CD4-positive, alpha-beta memory T cell (primary cell): ENCODE results near the gene HOXC9. TPM values are rescaled to one million over a fixed set of nuclear protein-coding genes. Genes with fewer than 3 reads are reported as not detected.

Experiments used
- CTCF ChIA-PET: fragments of 350-600 bp; sonication (Branson Sonifier 250); formaldehyde crosslinking; loops from one replicate; lab custom pipeline; 2021; ENCODE audit warnings: inconsistent platforms; ENCODE audit not compliant: partially characterized antibody; lab: Charles Lee
- POLR2A ChIA-PET: fragments of 350-600 bp; sonication (Branson Sonifier 250); formaldehyde crosslinking; loops from one replicate; lab custom pipeline; 2021; ENCODE audit not compliant: partially characterized antibody; lab: Charles Lee
- DNase-seq, 5 donors: peaks; one replicate each; pipeline versions ENCODE4 v3.0.0 to v3.0.0-alpha.2; 2020 to 2022; ENCODE audit warnings: mixed read lengths in 1 of 5
- H3K27ac ChIP-seq: one replicate; pipeline ENCODE4 v1.7.0; 2013; ENCODE audit warnings: low read depth, low read length
- H3K27me3 ChIP-seq: 2 replicates; pipeline ENCODE4 v1.7.0; 2013; ENCODE audit warnings: mild to moderate bottlenecking, low read length, moderate library complexity; ENCODE audit not compliant: insufficient read depth
- H3K36me3 ChIP-seq: 2 replicates; pipeline ENCODE4 v1.7.0; 2013; ENCODE audit warnings: mild to moderate bottlenecking, low read length, moderate library complexity; ENCODE audit not compliant: insufficient read depth
- H3K4me1 ChIP-seq: 2 replicates; pipeline ENCODE4 v1.7.0; 2013; ENCODE audit warnings: mild to moderate bottlenecking, low read length, moderate library complexity; ENCODE audit not compliant: insufficient read depth
- H3K4me3 ChIP-seq, 2 donors: one replicate each; pipeline ENCODE4 v1.7.0; 2013; ENCODE audit warnings: low read length in 2 of 2, mild to moderate bottlenecking in 1 of 2
- H3K9me3 ChIP-seq, 2 donors: one replicate each; pipeline ENCODE4 v1.7.0; 2013; ENCODE audit warnings: low read length in 2 of 2, control low read depth in 1 of 2; ENCODE audit not compliant: control insufficient read depth in 1 of 2
- H3K27ac Mint-ChIP-seq, 7 donors: one replicate each; pipeline ENCODE4 v1.8.0; 2020 to 2021; ENCODE audit warnings: mixed read lengths in 7 of 7, mild to moderate bottlenecking in 6 of 7, inconsistent platforms in 3 of 7, moderate library complexity in 3 of 7
- H3K27me3 Mint-ChIP-seq, 2 donors: one replicate each; pipeline ENCODE4 v1.8.0; 2020 to 2021; ENCODE audit warnings: mixed read lengths in 2 of 2
- H3K36me3 Mint-ChIP-seq, 2 donors: one replicate each; pipeline ENCODE4 v1.8.0; 2020 to 2021; ENCODE audit warnings: mixed read lengths in 2 of 2, inconsistent platforms in 1 of 2, mild to moderate bottlenecking in 1 of 2
- H3K4me1 Mint-ChIP-seq, 4 donors: one replicate each; pipeline ENCODE4 v1.8.0; 2020 to 2021; ENCODE audit warnings: mixed read lengths in 4 of 4, mild to moderate bottlenecking in 1 of 4
- H3K4me3 Mint-ChIP-seq, 8 donors: one replicate each; pipeline ENCODE4 v1.8.0; 2020 to 2021; ENCODE audit warnings: mixed read lengths in 8 of 8, mild to moderate bottlenecking in 7 of 8, moderate library complexity in 6 of 8, inconsistent platforms in 3 of 8
- H3K9me3 Mint-ChIP-seq, 8 donors: one replicate each; pipeline ENCODE4 v1.8.0; 2020 to 2021; ENCODE audit warnings: mixed read lengths in 8 of 8, mild to moderate bottlenecking in 5 of 8, inconsistent platforms in 3 of 8, moderate library complexity in 1 of 8
- intact Hi-C: fragments of 100-400 bp; cut with micrococcal nuclease; formaldehyde crosslinking; loops from one replicate; pipeline ENCODE4 v1.15.1; 2023
- polyA plus RNA-seq, 2 donors: library from polyadenylated mRNA; unstranded; fragments of 300-500 nt; fragmentation: Illumina TruSeq; gene quantifications; one replicate each; pipeline ENCODE4 v1.2.3, GENCODE V29; 2021
- total RNA-seq, 2 experiments: library from RNA; stranded (reverse); gene quantifications; one replicate each; pipeline ENCODE4 v1.2.3, GENCODE V29; 2021

Gene HOXC9
- total and polyA plus RNA-seq, 4 experiments from 2014 or later, result not detected

DNA sequence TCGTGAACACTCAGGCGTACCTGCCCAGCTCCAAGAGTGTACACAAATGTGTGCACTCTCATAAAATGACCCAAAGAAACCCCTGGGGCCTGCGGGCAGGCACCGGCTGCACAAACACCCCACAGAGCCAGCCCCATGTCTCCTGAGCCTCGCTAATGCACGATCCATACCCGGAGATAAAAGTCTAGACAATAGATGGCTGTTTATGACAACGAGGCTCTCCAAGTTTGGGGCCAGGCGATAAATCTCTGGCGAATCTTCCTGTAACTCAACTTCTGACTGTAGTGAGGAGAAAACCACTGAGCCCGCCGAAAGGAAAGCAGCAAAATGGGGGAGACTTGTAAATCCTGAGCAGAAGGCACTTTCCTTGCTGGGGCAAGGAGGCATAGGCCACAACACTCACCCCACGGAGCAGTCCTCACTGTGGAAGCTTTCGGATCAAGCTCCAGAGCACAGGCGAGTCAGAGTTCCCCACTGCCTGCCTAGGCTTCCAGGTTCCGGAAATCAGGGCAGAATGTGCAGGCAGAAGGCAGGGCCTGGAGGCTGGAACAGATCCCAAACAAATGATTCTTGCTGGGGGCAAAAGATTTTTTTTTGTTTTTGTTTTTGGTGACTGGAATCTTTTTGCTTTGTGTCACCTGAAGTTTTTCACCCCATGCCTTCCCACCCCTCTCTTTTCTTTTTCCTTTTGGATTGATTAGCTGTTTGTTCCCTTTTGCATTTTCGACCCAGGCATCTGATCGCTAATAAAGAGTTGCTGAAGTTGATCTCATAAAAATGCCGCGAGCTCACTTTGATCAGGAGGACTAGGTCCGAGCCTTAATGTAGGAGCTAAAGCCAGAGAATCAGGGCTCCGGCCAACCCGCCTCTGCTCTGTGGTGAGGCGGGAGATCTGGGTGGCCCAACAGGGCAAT is 31.5 kb upstream of the HOXC9 start:
- POLR2A ChIA-PET, result interaction anchor here (1.6 kb wide), 1 partner anchor 12 kb away, joined by 3 read pairs; no protein-coding TSS in a partner anchor
- CTCF ChIA-PET, result interaction anchor here (0.5 kb wide), 1 partner anchor 232 kb away, joined by 3 read pairs; no protein-coding TSS in a partner anchor
- peak overlapping the region in 1 of 7 donors; percentile 20 for H3K27ac Mint-ChIP-seq

DNA sequence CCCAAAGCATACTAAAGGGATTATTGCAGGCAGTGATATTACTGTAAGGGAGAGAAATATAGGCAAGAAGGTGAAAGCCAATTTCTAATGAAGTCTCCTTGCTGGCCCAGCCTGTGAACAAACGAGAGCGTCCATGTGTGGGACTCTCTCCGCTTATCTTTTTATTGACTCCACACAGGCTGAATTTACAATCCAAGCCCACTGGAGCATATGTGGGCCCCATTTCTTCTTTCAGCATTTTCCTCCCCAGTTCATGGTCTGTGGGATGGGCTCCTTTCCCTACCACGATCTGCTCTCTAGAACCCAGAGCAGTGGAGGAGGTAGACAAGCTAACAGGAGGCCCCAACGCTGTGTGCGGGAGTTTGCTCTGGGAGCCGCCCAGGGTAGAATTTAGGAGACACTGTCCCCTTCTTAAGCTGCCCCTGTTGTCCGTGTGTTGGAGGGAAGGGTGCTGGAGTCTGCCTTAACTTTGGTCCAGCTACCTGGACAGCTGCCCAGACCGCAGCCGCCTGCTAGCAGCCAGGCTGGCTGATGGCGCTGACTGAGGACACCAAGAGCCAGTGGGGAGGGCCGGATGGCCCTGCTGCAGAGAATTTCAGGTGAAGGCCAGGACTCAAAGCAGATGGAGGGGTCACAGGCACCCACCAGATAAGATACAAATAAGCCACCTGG is 30.2 kb upstream of the HOXC9 start:
- peaks cover 37% of the 10 kb centered on the region for H3K4me1 ChIP-seq
- H3K4me3 ChIP-seq, result no peak overlapping the region
- no peak overlapping the region for H3K27ac ChIP-seq
- Mint-ChIP-seq H3K27me3 (peaks cover 78 to 87% of the 10 kb centered on the region in 2 donors), H3K27ac (peak overlapping the region in 1 of 7 donors; percentile 50), H3K4me1 (peaks cover 13 to 39% (median 23%) of the 10 kb centered on the region in 4 donors), H3K4me3 (no peak overlapping the region), H3K9me3 (peaks cover 0 to 19% (median 8%) of the 10 kb centered on the region in 8 donors), H3K36me3 (peaks cover 4 to 10% of the 10 kb centered on the region in 2 donors)
- H3K27me3 ChIP-seq, result peaks cover 95% of the 10 kb centered on the region
- POLR2A ChIA-PET, result interaction anchor here (1.6 kb wide), 1 partner anchor 11 kb away, joined by 3 read pairs; no protein-coding TSS in a partner anchor
- H3K36me3 ChIP-seq, result no peaks in the 10 kb centered on the region
- H3K9me3 ChIP-seq, result no peaks in the 10 kb centered on the region
- intact Hi-C loops, result no loop called here
- DNase-seq, result no peak
- CTCF ChIA-PET, result no interaction called here

More for the DNA sequence above, 31.5 kb upstream of the HOXC9 start:
- Histone ChIP-seq H3K27ac (no peak overlapping the region), H3K36me3 (no peaks in the 10 kb centered on the region), H3K27me3 (peaks cover 95% of the 10 kb centered on the region), H3K4me3 (no peak overlapping the region), H3K9me3 (no peaks in the 10 kb centered on the region), H3K4me1 (peaks cover 37% of the 10 kb centered on the region)
- Mint-ChIP-seq H3K9me3 (peaks cover 0 to 18% (median 10%) of the 10 kb centered on the region in 8 donors), H3K4me1 (peaks cover 18 to 48% (median 32%) of the 10 kb centered on the region in 4 donors), H3K36me3 (peaks cover 4 to 10% of the 10 kb centered on the region in 2 donors), H3K4me3 (no peak overlapping the region), H3K27me3 (peaks cover 86 to 94% of the 10 kb centered on the region in 2 donors)
- intact Hi-C loops, result no loop called here
- DNase-seq, result no peak

DNA sequence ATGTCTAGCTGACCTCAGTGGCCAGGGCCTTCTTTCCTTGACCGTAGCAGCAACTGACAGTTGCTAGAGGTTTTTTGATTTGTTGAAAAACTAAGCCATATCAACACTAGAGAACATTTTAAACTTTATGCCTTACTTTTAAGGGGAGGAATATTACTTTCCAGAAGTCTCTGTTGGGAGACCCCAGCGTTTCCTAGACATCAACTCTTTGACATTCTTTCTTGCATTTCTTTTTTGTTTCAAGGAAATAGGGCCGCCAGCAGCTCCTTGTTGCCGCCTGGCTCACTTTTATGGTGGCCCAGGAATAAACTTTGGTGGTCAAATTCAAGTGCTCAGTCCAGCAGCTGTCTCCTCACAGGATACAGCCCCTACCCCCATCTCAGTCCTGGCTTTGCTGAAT is 29.5 kb upstream of the HOXC9 start:
- Histone ChIP-seq H3K4me1 (peaks cover 37% of the 10 kb centered on the region), H3K36me3 (no peaks in the 10 kb centered on the region), H3K27ac (no peak overlapping the region), H3K4me3 (no peak overlapping the region), H3K9me3 (no peaks in the 10 kb centered on the region), H3K27me3 (peaks cover 93% of the 10 kb centered on the region)
- Mint-ChIP-seq H3K27ac (peak overlapping the region in 1 of 7 donors; percentile 50), H3K9me3 (peaks cover 0 to 17% (median 8%) of the 10 kb centered on the region in 8 donors), H3K4me1 (peaks cover 13 to 37% (median 24%) of the 10 kb centered on the region in 4 donors), H3K27me3 (peaks cover 77 to 84% of the 10 kb centered on the region in 2 donors), H3K4me3 (no peak overlapping the region), H3K36me3 (peaks cover 4 to 10% of the 10 kb centered on the region in 2 donors)
- CTCF ChIA-PET, result no interaction called here
- intact Hi-C loops, result no loop called here
- no peak for DNase-seq
- POLR2A ChIA-PET, result no interaction called here

DNA sequence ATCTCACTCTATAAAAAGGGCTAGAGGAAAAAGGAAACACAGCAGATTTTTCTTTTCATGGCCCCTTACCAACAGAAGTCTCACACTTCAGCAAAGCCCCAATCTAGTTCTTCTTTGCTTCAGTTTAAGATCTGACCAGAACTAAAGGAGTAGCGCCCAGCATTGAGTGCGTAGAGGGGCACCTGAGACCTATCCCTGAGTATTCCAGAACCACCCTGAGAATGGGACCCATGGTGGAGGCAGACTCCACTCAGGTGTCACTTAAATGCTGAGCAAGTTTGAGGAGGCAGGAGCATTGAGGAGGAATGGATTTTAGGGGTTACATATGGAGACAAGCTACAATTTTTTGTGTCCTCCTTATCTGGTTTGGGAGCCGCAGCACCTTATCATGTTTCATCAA is 28.8 kb upstream of the HOXC9 start:
- peaks cover 5 to 10% of the 10 kb centered on the region in 2 donors for H3K36me3 Mint-ChIP-seq
- H3K27ac Mint-ChIP-seq, result peak overlapping the region in 1 of 7 donors; percentile 84
- DNase-seq, result no peak
- H3K27me3 Mint-ChIP-seq, result peaks cover 76 to 83% of the 10 kb centered on the region in 2 donors
- H3K4me3 ChIP-seq, result no peak overlapping the region
- intact Hi-C loops, result no loop called here
- peaks cover 93% of the 10 kb centered on the region for H3K27me3 ChIP-seq
- no peaks in the 10 kb centered on the region for H3K36me3 ChIP-seq
- no peak overlapping the region for H3K4me3 Mint-ChIP-seq
- no peak overlapping the region for H3K27ac ChIP-seq
- peaks cover 10 to 36% (median 23%) of the 10 kb centered on the region in 4 donors for H3K4me1 Mint-ChIP-seq
- peaks cover 34% of the 10 kb centered on the region for H3K4me1 ChIP-seq
- no peaks in the 10 kb centered on the region for H3K9me3 ChIP-seq
- CTCF ChIA-PET, result no interaction called here
- peaks cover 0 to 21% (median 8%) of the 10 kb centered on the region in 8 donors for H3K9me3 Mint-ChIP-seq
- POLR2A ChIA-PET, result no interaction called here

DNA sequence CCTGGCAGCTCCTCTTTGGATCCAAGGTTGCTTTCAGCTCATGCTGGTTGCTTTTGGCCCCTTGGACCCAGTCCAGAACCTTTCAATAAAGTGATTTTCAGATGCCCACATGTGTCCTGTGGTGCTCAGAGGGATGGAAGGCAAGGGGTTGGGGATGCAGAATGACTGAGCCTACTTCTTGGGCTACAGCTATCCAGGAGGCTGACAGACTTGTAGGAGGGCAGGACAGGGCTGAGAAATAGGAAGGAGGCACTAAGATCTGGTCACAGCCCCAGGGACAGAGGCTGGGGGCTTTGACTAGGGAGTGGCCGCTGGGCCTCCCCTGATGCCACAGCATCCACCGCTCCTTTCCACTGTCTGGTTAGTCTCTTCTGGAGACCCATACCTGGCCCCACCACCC is 28.3 kb upstream of the HOXC9 start:
- no peaks in the 10 kb centered on the region for H3K9me3 ChIP-seq
- H3K27me3 Mint-ChIP-seq, result peaks cover 74 to 82% of the 10 kb centered on the region in 2 donors
- H3K4me1 Mint-ChIP-seq, result peaks cover 6 to 30% (median 17%) of the 10 kb centered on the region in 4 donors
- peak overlapping the region in 1 of 7 donors; percentile 84 for H3K27ac Mint-ChIP-seq
- H3K36me3 ChIP-seq, result no peaks in the 10 kb centered on the region
- POLR2A ChIA-PET, result no interaction called here
- peak overlapping the region in 1 of 8 donors; percentile 27 for H3K4me3 Mint-ChIP-seq
- no peak for DNase-seq
- peaks cover 5 to 10% of the 10 kb centered on the region in 2 donors for H3K36me3 Mint-ChIP-seq
- no peak overlapping the region for H3K27ac ChIP-seq
- intact Hi-C loops, result no loop called here
- H3K4me1 ChIP-seq, result peaks cover 28% of the 10 kb centered on the region
- H3K4me3 ChIP-seq, result no peak overlapping the region
- H3K9me3 Mint-ChIP-seq, result peaks cover 0 to 21% (median 8%) of the 10 kb centered on the region in 8 donors
- H3K27me3 ChIP-seq, result peaks cover 93% of the 10 kb centered on the region
- CTCF ChIA-PET, result no interaction called here

DNA sequence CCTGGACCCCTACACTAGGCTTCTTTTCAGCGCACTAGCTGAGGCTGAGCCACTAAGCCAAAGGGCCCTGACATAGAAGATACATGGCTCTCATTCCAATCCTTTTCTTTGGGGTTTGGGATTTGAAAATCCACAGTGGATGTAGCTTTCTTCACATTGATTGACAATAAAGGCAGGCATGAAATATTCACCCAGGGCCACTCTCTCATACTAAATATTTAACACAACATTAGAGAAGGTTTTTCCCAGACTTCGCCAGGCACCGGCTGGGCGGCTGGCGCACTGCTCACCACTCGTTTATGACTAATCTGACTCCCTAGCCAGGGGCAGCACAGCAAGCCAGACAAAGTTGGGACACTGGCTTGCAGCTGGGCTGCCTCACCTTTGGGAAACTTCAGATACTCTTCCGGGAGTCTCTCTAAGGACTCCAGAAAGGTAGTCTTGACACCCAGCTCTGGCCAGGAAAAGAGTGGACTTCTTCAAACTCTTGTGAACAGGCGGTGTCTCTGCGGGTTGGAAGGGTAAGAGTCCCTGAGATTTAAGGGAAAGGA is 27.7 kb upstream of the HOXC9 start:
- Histone ChIP-seq H3K27me3 (peaks cover 93% of the 10 kb centered on the region), H3K4me3 (no peak overlapping the region), H3K36me3 (no peaks in the 10 kb centered on the region), H3K4me1 (peaks cover 25% of the 10 kb centered on the region), H3K27ac (no peak overlapping the region), H3K9me3 (no peaks in the 10 kb centered on the region)
- intact Hi-C loops, result no loop called here
- peaks cover 73 to 82% of the 10 kb centered on the region in 2 donors for H3K27me3 Mint-ChIP-seq
- peak overlapping the region in 3 of 7 donors; percentile 26 to 84 (median 75) for H3K27ac Mint-ChIP-seq
- H3K36me3 Mint-ChIP-seq, result peaks cover 5 to 10% of the 10 kb centered on the region in 2 donors
- DNase-seq, result no peak
- H3K9me3 Mint-ChIP-seq, result peaks cover 0 to 21% (median 11%) of the 10 kb centered on the region in 8 donors
- POLR2A ChIA-PET, result no interaction called here
- CTCF ChIA-PET, result no interaction called here
- peak overlapping the region in 2 of 8 donors; percentile 27 to 71 for H3K4me3 Mint-ChIP-seq
- H3K4me1 Mint-ChIP-seq, result peaks cover 6 to 32% (median 17%) of the 10 kb centered on the region in 4 donors
